Heart right ventricle (tissue), 16 donors: ENCODE measurements around the gene FOXD2. TPM values are rescaled to one million over a fixed set of nuclear protein-coding genes. Genes with fewer than 3 reads are reported as not detected.

Experiments
- ATAC-seq, 8 donors: fragments of 200-7000 bp; cut with Tn5 transposase; one replicate each; pipeline ENCODE4 v1.9.1; 2020; ENCODE audit warnings: mild to moderate bottlenecking in 8 of 8, moderate library complexity in 8 of 8, moderate number of reproducible peaks in 1 of 8
- DNase-seq, 2 donors: peaks; one replicate each; pipeline ENCODE4 v3.0.0-alpha.2; 2020
- H3K27ac ChIP-seq, 10 donors: fragments of 200-600 bp; sonication (generic) in 2 of 10; one replicate each; pipeline versions ENCODE4 v1.5.0 to v1.8.0; 2020 to 2022; ENCODE audit warnings: mild to moderate bottlenecking in 3 of 10
- H3K27me3 ChIP-seq, 7 donors: fragments of 200-600 bp; one replicate each; pipeline ENCODE4 v1.8.0; 2021 to 2022; ENCODE audit warnings: mild to moderate bottlenecking in 2 of 7
- H3K36me3 ChIP-seq, 9 donors: fragments of 200-600 bp; sonication (generic) in 1 of 9; one replicate each; pipeline versions ENCODE4 v1.5.0 to v1.8.0; 2020 to 2022; ENCODE audit warnings: mild to moderate bottlenecking in 2 of 9
- H3K4me1 ChIP-seq, 9 donors: fragments of 200-600 bp; sonication (generic) in 1 of 9; one replicate each; pipeline versions ENCODE4 v1.5.0 to v1.8.0; 2020 to 2022; ENCODE audit warnings: mild to moderate bottlenecking in 4 of 9
- H3K4me3 ChIP-seq, 10 donors: fragments of 200-600 bp; sonication (generic) in 2 of 10; one replicate each; pipeline versions ENCODE4 v1.5.0 to v1.8.0; 2020 to 2022; ENCODE audit warnings: mild to moderate bottlenecking in 7 of 10, moderate library complexity in 2 of 10
- H3K9me3 ChIP-seq, 11 donors: fragments of 200-600 bp in 10 of 11; sonication (generic) in 2 of 11; one replicate each; pipeline versions ENCODE4 v1.5.0 to v1.8.0; 2013 to 2022; ENCODE audit warnings: mild to moderate bottlenecking in 2 of 11, control low read depth in 1 of 11, moderate library complexity in 1 of 11
- CTCF ChIP-seq, 9 donors: fragments of 200-600 bp; sonication (generic) in 2 of 9; IDR thresholded peaks; one replicate each; pipeline versions ENCODE4 v1.5.0 to v1.8.0; 2021 to 2022; ENCODE audit warnings: antibody characterized with exemption in 9 of 9, mild to moderate bottlenecking in 5 of 9, moderate library complexity in 1 of 9
- WGBS, 2 donors: extraction: QIAGEN DNeasy Blood & Tissue Kit; methylation state at CpG; one replicate each; pipeline ENCODE4 v1.1.7; 2013; ENCODE audit warnings: inconsistent platforms in 1 of 2; 5-methylcytosine and 5-hydroxymethylcytosine counted together
- intact Hi-C, 10 donors: fragments of 100-400 bp; cut with DNase I; formaldehyde crosslinking; loops; one replicate each; pipeline versions ENCODE4 v1.11.1 to v1.14.2; 2022
- polyA plus RNA-seq, 2 donors: library from polyadenylated mRNA; stranded (reverse); fragments of 200-250 nt; gene quantifications; one replicate each; pipeline ENCODE4 v1.2.3, GENCODE V29; 2013
- total RNA-seq, 10 donors: library from RNA; stranded (reverse); fragmentation: NEBNext Ultra II Directional in 3 of 10; extraction: Animal tissue kit (Norgen Biotek cat#: 25700) in 3 of 10; gene quantifications; one replicate each; pipeline versions ENCODE4 v1.2.1 to v1.2.4, GENCODE V29; 2021 to 2023
- donor health status: Arrhythmogenic right ventricular cardiomyopathy.
- donor health status: ischemic (EF 13 %, LVEDD 7.1; RV severe dilation, severe dysfunction).
- donor health status: healthy with polysubstance abuse.
- donor health status: DM: no; HTN: yes; CAD: no.
- donor health status: DM: no; HTN: no; CAD: no.
- donor health status: ischemic (EF 25% LVEDD 6.9; RV normal size, moderate dysfunction).
- donor health status: ischemic (EF 25% LVEDD 5.7; RV mildly dilated, moderate dysfunction).
- donor health status: healthy.
- donor health status: DM: yes; HTN: yes; CAD: no.
- donor health status: Ischemic cardiomyopathy.
- donor health status: ischemic (EF 35%, LVEDD 5.7; RV mildly dilated, moderate dysfunction).
- donor health status: nonischemic (EF 11% LVEDD 7.7; RV severe dilation, severe dysfunction).
- donor health status: DM: yes; HTN: yes; CAD: no.
- donor health status: PGD.
- donor health status: ischemic (EF 29% LVEDD 5.4; RV normal size, mild dysfunction).
- donor health status: nonischemic (EF 23%, LVEDD 6.1; RV moderate dilation, normal function).

The FOXD2 gene
- total and polyA plus RNA-seq, 12 donors = 0.01 to 0.14 (median 0.05) TPM; not detected in 7

- Histone ChIP-seq H3K36me3 (no peaks in the 10 kb centered on the region), H3K4me3 (no peak overlapping the region), H3K27ac (no peak overlapping the region), H3K9me3 (no peaks in the 10 kb centered on the region), H3K27me3 (peaks cover 18 to 99% (median 86%) of the 10 kb centered on the region in 7 donors), H3K4me1 (peaks cover 10 to 44% (median 33%) of the 10 kb centered on the region in 9 donors)
- 74 to 78% methylated on average over 1 of the region's 1 CpG for WGBS, 2 donors
- intact Hi-C loops = loop anchor here in 9 of 10 donors (5.0 kb wide), 4 partner anchors 249 to 296 kb away; no protein-coding TSS in a partner anchor
- no peak for TF ChIP-seq CTCF (IDR thresholded peaks at IDR 0.05)
- DNase-seq (no peak), ATAC-seq (no peak)
Measured at GRCh38 chr1:47431534-47431933, 6.3 kb upstream of the FOXD2 start.

- peaks cover 18 to 100% (median 92%) of the 10 kb centered on the region in 7 donors for H3K27me3 ChIP-seq
- peak overlapping the region in 4 of 10 donors; percentile 16 to 26 (median 20) for H3K4me3 ChIP-seq
- no peaks in the 10 kb centered on the region for H3K9me3 ChIP-seq
- TF ChIP-seq CTCF (IDR thresholded peaks at IDR 0.05) = peak; percentile 20 to 88 (median 77)
- peak; percentile 57 to 85 (median 82) for ATAC-seq
- H3K4me1 ChIP-seq = peaks cover 10 to 50% (median 40%) of the 10 kb centered on the region in 9 donors
- WGBS, 2 donors = 11 to 17% methylated on average over 32 of the region's 32 CpGs
- intact Hi-C loops = loop anchor here (1.0 to 5.0 kb wide), 6 partner anchors 250 to 295 kb away; no protein-coding TSS in a partner anchor
- no peaks in the 10 kb centered on the region for H3K36me3 ChIP-seq
- peak; percentile 58 to 78 for DNase-seq
- H3K27ac ChIP-seq = peak overlapping the region in 1 of 10 donors; percentile 44
Measured at GRCh38 chr1:47432071-47433036, 5.5 kb upstream of the FOXD2 start.

GRCh38 chr1:47433037-47433421 lies 4.8 kb upstream of the FOXD2 start:
- WGBS, 2 donors = 22 to 37% methylated on average over 17 of the region's 17 CpGs
- peaks cover 18 to 100% (median 93%) of the 10 kb centered on the region in 7 donors for H3K27me3 ChIP-seq

More at GRCh38 chr1:47433037-47433421, 4.8 kb upstream of the FOXD2 start:
- intact Hi-C loops = loop anchor here (2.0 to 5.0 kb wide), 5 partner anchors 251 to 294 kb away; no protein-coding TSS in a partner anchor
- H3K9me3 ChIP-seq = no peaks in the 10 kb centered on the region
- no peak for DNase-seq
- H3K36me3 ChIP-seq = no peaks in the 10 kb centered on the region
- peaks cover 10 to 50% (median 40%) of the 10 kb centered on the region in 9 donors for H3K4me1 ChIP-seq
- H3K4me3 ChIP-seq = peak overlapping the region in 3 of 10 donors; percentile 16 to 26 (median 22)
- ATAC-seq = no peak
- no peak overlapping the region for H3K27ac ChIP-seq
- TF ChIP-seq CTCF (IDR thresholded peaks at IDR 0.05) = no peak
